Measurements from ENCODE around the gene PPP1R3E. TPM values are rescaled to one million over a fixed set of nuclear protein-coding genes. Genes with fewer than 3 reads are reported as not detected.

Gene PPP1R3E
- polyA plus RNA-seq, 1 of the 3 experiments (the other 2 are of a cell fraction) = 6.6 TPM

DNA sequence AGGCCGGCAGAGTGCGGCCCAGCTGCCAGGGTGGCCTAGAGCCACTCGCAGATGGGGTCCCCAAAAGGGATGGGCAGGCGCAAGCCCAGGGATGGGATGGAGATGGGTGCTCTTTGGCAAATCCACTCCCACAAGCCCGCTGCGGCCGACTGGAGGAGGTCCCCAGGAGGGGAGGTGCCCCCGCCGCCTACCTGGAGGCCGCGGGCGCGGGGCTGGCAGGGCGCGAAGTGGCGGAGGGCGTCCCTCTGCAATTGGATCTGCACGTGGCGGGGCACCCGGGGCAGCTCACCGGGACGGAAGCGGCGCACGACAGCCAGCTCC, 730 bp downstream of the PPP1R3E start:
- H4K20me1 ChIP-seq (ENCODE audit: insufficient read depth) = no peaks in the 10 kb centered on the region
- peaks cover 14 to 18% of the 10 kb centered on the region in 2 experiments; a peak in 3 of 4 replicates for H3K4me1 ChIP-seq (ENCODE audit: control insufficient read depth in 1 of 2, insufficient read depth in 2 of 2, low read depth in 1 of 2, low read length in 1 of 2)
- peak overlapping the region; percentile 97 for H3K4me2 ChIP-seq
- ChIA-PET POLR2A (interaction anchor here (0.7 to 1.6 kb wide), 5 partner anchors 9 to 207 kb away, joined by 3 to 7 read pairs (median 4); partner anchors contain the start of genes ACIN1, C14orf119 and PABPN1), CTCF (interaction anchor here (0.9 to 4.7 kb wide), 16 partner anchors 9 to 290 kb away, joined by 3 to 26 read pairs (median 7); partner anchors contain the start of genes HOMEZ and PABPN1)
- no peaks in the 10 kb centered on the region for H3K9me2 ChIP-seq
- H2AFZ ChIP-seq (ENCODE audit: low read depth) = peak overlapping the region; percentile 89
- H3K27me3 ChIP-seq (ENCODE audit: insufficient read depth) = no peaks in the 10 kb centered on the region
- H3K36me3 ChIP-seq (replicated peaks in 1 of 2; ENCODE audit: control insufficient read depth in 1 of 2, insufficient read depth in 2 of 2, low read length in 1 of 2) = peaks cover 0 to 3% of the 10 kb centered on the region in 2 experiments
- no CpG with 5 or more reads among the region's 25 CpGs for WGBS (ENCODE audit: low lambda C conversion rate)
- no peaks in the 10 kb centered on the region for H3K9me3 ChIP-seq
- peak overlapping the region; percentile 74 for H3K9ac ChIP-seq
- H3K79me2 ChIP-seq (ENCODE audit: insufficient read depth) = peaks cover 13% of the 10 kb centered on the region
- DNase-seq = no peak
- H3K4me3 ChIP-seq (ENCODE audit: low read depth in 2 of 2, low read length in 1 of 2) = peak overlapping the region; percentile 69 to 91
- peak overlapping the region; percentile 88 to 93 for H3K27ac ChIP-seq (ENCODE audit: low read depth in 2 of 2, low read length in 1 of 2)
- H3F3A ChIP-seq (replicated peaks; ENCODE audit: insufficient read depth) = peaks cover 27% of the 10 kb centered on the region
- TF ChIP-seq RFX5 (IDR thresholded peaks at IDR 0.05; ENCODE audit: low read length) (no peak), FOSL2 (IDR thresholded peaks at IDR 0.05; ENCODE audit: borderline replicate concordance, low read depth) (no peak), GATA2 (CRISPR knock-in tag; IDR thresholded peaks at IDR 0.05) (no peak), TCF12 (IDR thresholded peaks at IDR 0.05) (peak; percentile 15; the same call in 1 of the 2 replicates), MXI1 (IDR thresholded peaks at IDR 0.05; ENCODE audit: low read depth, low read length) (no peak; the same call in 1 of the 2 replicates), TAF1 (IDR thresholded peaks at IDR 0.05; ENCODE audit: borderline replicate concordance, low read depth, low read length) (no peak), FOXJ3 (CRISPR knock-in tag; IDR thresholded peaks at IDR 0.05) (no peak), SMC3 (IDR thresholded peaks at IDR 0.05; ENCODE audit: low read depth, low read length) (no peak), ELF1 (IDR thresholded peaks at IDR 0.05) (0 out of 2 replicates have a peak, but pooled peaks have one; percentile 29), EP300 (IDR thresholded peaks at IDR 0.05; ENCODE audit: borderline replicate concordance in 1 of 2, low read depth in 1 of 2, low read length in 1 of 2) (no peak), CHD2 (IDR thresholded peaks at IDR 0.05; ENCODE audit: low read length, partially characterized antibody) (peak; percentile 4), GABPA (IDR thresholded peaks at IDR 0.05; ENCODE audit: low read depth) (no peak), TEAD4 (IDR thresholded peaks at IDR 0.05; ENCODE audit: borderline replicate concordance, insufficient read depth) (no peak), YY1 (IDR thresholded peaks at IDR 0.05; ENCODE audit: low read depth) (0 out of 2 replicates have a peak, but pooled peaks have one; percentile 51), SIN3A (IDR thresholded peaks at IDR 0.05; ENCODE audit: borderline replicate concordance, low read depth, low read length) (0 out of 2 replicates have a peak, but pooled peaks have one; percentile 24), JUND (IDR thresholded peaks at IDR 0.05) (no peak), RAD21 (IDR thresholded peaks at IDR 0.05; ENCODE audit: low read length) (no peak), EZH2phosphoT487 (IDR thresholded peaks at IDR 0.05; ENCODE audit: borderline replicate concordance, low read depth) (no peak), MEF2A (IDR thresholded peaks at IDR 0.05; ENCODE audit: borderline replicate concordance, low read depth) (no peak), NFIC (IDR thresholded peaks at IDR 0.05; ENCODE audit: borderline replicate concordance) (no peak), NRF1 (IDR thresholded peaks at IDR 0.05; ENCODE audit: low read depth, low read length) (no peak), POLR2AphosphoS5 (IDR thresholded peaks at IDR 0.05; ENCODE audit: low read depth, low read length) (peak; percentile 74)
- TF ChIP-seq, protein P1, sequence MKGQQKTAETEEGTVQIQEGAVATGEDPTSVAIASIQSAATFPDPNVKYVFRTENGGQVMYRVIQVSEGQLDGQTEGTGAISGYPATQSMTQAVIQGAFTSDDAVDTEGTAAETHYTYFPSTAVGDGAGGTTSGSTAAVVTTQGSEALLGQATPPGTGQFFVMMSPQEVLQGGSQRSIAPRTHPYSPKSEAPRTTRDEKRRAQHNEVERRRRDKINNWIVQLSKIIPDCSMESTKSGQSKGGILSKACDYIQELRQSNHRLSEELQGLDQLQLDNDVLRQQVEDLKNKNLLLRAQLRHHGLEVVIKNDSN (IDR thresholded peaks at IDR 0.05; ENCODE audit: borderline replicate concordance, low read depth) = peak; percentile 28; the same call in 1 of the 2 replicates
- TF ChIP-seq, protein P2, sequence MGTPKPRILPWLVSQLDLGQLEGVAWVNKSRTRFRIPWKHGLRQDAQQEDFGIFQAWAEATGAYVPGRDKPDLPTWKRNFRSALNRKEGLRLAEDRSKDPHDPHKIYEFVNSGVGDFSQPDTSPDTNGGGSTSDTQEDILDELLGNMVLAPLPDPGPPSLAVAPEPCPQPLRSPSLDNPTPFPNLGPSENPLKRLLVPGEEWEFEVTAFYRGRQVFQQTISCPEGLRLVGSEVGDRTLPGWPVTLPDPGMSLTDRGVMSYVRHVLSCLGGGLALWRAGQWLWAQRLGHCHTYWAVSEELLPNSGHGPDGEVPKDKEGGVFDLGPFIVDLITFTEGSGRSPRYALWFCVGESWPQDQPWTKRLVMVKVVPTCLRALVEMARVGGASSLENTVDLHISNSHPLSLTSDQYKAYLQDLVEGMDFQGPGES (IDR thresholded peaks at IDR 0.05; ENCODE audit: low read depth, low read length) = no peak
- TF ChIP-seq, protein P3, sequence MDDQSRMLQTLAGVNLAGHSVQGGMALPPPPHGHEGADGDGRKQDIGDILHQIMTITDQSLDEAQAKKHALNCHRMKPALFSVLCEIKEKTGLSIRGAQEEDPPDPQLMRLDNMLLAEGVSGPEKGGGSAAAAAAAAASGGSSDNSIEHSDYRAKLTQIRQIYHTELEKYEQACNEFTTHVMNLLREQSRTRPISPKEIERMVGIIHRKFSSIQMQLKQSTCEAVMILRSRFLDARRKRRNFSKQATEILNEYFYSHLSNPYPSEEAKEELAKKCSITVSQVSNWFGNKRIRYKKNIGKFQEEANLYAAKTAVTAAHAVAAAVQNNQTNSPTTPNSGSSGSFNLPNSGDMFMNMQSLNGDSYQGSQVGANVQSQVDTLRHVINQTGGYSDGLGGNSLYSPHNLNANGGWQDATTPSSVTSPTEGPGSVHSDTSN (IDR thresholded peaks at IDR 0.05) = 0 out of 2 replicates have a peak, but pooled peaks have one; percentile 1
- TF ChIP-seq, protein P4, sequence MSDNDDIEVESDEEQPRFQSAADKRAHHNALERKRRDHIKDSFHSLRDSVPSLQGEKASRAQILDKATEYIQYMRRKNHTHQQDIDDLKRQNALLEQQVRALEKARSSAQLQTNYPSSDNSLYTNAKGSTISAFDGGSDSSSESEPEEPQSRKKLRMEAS (IDR thresholded peaks at IDR 0.05; ENCODE audit: low read depth) = peak; percentile 75; the same call in 1 of the 2 replicates
- TF ChIP-seq, protein P5, sequence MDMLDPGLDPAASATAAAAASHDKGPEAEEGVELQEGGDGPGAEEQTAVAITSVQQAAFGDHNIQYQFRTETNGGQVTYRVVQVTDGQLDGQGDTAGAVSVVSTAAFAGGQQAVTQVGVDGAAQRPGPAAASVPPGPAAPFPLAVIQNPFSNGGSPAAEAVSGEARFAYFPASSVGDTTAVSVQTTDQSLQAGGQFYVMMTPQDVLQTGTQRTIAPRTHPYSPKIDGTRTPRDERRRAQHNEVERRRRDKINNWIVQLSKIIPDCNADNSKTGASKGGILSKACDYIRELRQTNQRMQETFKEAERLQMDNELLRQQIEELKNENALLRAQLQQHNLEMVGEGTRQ (IDR thresholded peaks at IDR 0.05; ENCODE audit: borderline replicate concordance, low read depth, low read length) = no peak
- TF ChIP-seq, protein P6, sequence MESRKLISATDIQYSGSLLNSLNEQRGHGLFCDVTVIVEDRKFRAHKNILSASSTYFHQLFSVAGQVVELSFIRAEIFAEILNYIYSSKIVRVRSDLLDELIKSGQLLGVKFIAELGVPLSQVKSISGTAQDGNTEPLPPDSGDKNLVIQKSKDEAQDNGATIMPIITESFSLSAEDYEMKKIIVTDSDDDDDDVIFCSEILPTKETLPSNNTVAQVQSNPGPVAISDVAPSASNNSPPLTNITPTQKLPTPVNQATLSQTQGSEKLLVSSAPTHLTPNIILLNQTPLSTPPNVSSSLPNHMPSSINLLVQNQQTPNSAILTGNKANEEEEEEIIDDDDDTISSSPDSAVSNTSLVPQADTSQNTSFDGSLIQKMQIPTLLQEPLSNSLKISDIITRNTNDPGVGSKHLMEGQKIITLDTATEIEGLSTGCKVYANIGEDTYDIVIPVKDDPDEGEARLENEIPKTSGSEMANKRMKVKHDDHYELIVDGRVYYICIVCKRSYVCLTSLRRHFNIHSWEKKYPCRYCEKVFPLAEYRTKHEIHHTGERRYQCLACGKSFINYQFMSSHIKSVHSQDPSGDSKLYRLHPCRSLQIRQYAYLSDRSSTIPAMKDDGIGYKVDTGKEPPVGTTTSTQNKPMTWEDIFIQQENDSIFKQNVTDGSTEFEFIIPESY (IDR thresholded peaks at IDR 0.05; ENCODE audit: borderline replicate concordance, low read depth) = no peak

Data from SK-N-SH (cell line).